Heart left ventricle (tissue), 13 donors: Measurements from ENCODE around the gene PCDHGB1.

ENCODE experiments used
- CTCF ChIP-seq, 12 donors: fragments of 200-600 bp; sonication (generic) in 4 of 12; IDR thresholded peaks; one replicate each; pipeline versions ENCODE4 v1.5.0 to v1.8.0; 2018 to 2022; ENCODE audit warnings: antibody characterized with exemption in 12 of 12, mild to moderate bottlenecking in 5 of 12
- POLR2A ChIP-seq, 2 donors: fragments of 450-650 bp; IDR thresholded peaks; one replicate each; pipeline ENCODE4 v1.6.1; 2017; ENCODE audit warnings: antibody characterized with exemption in 2 of 2, mild to moderate bottlenecking in 2 of 2, moderate library complexity in 2 of 2
- donor health status: ischemic (EF 13 %, LVEDD 7.1; RV severe dilation, severe dysfunction).
- donor health status: DM: no; HTN: yes; CAD: no.
- donor health status: DM: no; HTN: no; CAD: no.
- donor health status: ischemic (EF 25% LVEDD 6.9; RV normal size, moderate dysfunction).
- donor health status: ischemic (EF 25% LVEDD 5.7; RV mildly dilated, moderate dysfunction).
- donor health status: ischemic (EF 35%, LVEDD 5.7; RV mildly dilated, moderate dysfunction).
- donor health status: nonischemic (EF 11% LVEDD 7.7; RV severe dilation, severe dysfunction).
- donor health status: DM: yes; HTN: yes; CAD: no.
- donor health status: PGD.
- donor health status: ischemic (EF 29% LVEDD 5.4; RV normal size, mild dysfunction).
- donor health status: nonischemic (EF 23%, LVEDD 6.1; RV moderate dilation, normal function).

- TF ChIP-seq CTCF (IDR thresholded peaks at IDR 0.05) (no peak), POLR2A (IDR thresholded peaks at IDR 0.05) (no peak)
Observed at GRCh38 chr5:141303756-141304155, 46.1 kb upstream of the PCDHGB1 start, which contains the start of gene SLC25A2.
